HG03460 (cell line): ENCODE results near the gene ASCL2.

ENCODE experiments used
- ATAC-seq: cut with Tn5 transposase; IDR thresholded peaks from one replicate; pipeline ENCODE4 v1.9.1; 2021; ENCODE audit not compliant: unreplicated experiment

The ASCL2 gene

DNA sequence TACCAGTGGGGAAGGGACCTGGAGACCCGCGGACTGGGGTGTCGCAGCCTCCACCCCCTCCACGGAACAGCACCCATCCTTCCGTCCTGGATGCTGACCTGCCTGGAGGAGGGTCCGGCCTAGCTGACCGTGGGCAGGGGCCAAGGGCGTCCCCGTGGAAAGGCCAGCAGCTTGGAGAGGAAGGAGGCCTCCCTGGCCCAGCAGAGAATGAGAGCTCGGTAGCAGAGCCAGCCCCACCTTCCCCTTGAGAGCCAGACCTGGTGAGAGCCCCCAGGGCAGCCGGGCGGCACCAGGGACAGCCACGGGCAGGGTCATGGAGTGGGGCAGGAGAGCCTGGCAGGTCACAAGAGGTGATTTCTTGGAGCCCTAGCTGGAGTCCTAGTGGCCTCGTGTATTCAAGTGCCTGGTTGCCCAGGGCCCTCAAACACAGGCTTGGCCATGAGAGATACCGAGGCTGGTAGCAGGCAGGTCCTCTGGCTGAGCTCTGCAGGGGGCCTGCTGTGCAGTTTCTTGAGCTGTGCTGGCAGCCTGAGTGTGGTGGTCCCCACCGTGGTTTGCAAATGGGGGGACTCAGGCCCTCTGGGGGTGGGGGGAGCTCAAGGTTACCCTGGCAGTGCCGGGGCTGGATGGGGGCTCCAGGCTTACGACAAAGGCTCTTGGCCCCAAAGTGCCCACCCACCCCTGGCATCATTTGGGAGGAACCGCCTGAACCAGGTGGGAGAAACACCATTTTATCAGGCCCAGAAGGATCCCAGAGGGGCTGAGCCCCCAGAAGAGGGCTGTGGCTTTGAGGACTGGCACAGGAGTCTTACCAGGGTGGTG lies 39.1 kb upstream of the ASCL2 start:
- ATAC-seq: no peak

DNA sequence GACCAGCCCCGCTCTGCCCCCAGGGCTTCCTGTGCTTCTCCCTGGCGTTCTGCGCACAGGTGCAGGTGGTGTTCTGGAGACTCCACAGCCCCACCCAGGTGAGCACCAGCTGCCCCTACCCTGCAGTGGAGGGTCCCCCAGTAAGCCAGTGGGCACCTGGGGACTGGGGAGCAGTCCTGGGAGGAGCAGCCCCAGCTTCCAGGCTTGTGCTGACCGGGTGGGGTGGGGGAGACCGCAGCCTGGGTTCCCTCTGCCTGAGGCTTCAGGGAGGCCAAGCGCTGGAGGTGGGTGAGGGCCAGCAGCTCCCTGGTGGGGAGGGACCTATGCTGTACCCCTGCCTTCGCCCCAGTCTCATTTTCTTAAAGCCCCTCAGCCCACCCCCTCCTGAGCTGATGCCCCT lies 38.3 kb upstream of the ASCL2 start:
- no peak for ATAC-seq

DNA sequence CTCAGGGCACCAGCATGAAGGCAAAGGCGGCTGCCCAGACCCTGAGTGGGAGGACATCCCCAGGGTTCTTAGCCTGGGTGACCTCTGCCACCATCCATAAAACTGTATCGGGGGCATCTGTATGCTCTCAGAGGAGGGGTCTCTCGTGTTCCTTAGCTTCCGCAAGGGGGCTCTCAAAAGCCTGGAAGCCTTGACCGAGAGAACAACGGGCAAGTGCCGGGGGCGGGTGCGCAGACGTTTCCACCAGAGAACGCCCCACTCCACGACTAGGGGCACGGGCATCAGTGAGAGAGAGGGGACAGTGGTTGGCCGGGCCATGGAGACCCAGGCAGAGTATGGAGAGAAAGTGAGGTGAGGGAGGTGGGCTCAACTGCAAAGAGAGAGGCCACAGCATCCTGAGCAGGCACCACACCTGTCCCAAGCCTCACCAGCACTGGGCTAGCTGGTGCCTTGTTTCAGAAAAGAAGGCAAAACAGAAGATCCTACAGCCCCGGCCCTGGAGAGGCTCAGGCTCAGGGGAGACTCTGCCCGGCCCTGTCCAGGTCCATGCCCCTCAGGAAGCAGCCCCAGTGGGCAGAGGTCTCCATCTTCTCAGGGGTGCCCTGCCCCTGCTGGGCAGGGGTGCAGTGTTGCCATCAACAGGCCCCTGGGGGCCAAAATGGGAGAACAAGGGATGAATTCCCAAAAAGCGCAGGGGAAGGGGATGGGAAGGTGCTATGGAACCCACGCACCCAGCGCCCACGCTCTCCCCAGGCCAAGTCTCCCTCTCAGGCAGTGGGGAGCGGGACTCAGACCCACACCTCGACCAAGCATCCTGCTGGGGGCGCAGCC lies 37.3 kb upstream of the ASCL2 start:
- ATAC-seq: no peak

DNA sequence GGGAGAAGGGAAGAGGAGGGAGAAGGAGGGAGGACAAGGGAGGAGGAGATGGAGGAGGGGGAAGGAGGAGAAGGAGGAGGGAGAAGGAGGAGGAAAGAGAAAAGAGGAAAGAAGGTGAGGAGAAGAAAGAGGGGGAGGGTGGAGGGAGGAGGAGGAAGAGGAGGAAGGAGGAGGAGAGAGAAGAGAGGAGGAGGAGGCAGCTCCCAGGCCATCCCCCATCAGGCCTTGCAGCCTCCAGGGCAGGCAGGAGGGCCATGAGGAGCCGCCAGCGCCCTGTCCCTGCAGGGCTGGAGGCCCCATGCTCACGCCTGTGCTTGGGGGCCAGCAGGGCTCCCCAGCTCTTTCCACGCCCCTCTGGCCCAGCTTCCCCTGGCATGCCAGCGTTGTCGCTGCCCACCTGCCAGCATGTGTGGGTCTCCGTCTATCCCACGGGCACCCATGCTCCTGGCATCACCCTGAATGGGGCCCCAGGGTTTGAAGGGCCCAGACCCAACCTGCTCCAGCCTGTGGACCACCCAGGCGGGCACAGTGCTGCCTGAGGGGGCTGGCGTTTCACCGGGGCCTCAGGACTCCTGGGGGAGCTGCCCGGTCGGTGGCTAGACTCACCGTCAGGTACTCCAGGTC lies 36.6 kb upstream of the ASCL2 start:
- no peak for ATAC-seq

DNA sequence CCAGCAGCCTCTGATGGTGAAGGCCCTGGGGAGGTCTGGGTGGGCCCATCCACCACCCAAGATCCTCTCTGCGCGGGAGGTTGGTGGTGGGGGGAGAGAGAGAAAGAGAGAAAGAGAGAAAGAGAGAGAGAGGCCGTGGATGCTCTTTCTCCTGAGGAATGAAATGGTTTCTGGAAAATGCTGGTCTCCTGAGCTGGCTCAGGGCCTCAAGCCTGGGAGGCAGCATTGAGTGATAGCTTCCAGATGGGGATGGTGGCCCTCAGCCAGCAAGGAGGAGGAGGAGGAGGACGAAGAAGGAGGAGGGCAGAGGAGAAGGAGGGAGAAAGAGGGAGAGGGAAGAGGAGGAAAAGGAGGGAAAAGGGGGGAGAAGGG lies 36.0 kb upstream of the ASCL2 start:
- no peak for ATAC-seq

DNA sequence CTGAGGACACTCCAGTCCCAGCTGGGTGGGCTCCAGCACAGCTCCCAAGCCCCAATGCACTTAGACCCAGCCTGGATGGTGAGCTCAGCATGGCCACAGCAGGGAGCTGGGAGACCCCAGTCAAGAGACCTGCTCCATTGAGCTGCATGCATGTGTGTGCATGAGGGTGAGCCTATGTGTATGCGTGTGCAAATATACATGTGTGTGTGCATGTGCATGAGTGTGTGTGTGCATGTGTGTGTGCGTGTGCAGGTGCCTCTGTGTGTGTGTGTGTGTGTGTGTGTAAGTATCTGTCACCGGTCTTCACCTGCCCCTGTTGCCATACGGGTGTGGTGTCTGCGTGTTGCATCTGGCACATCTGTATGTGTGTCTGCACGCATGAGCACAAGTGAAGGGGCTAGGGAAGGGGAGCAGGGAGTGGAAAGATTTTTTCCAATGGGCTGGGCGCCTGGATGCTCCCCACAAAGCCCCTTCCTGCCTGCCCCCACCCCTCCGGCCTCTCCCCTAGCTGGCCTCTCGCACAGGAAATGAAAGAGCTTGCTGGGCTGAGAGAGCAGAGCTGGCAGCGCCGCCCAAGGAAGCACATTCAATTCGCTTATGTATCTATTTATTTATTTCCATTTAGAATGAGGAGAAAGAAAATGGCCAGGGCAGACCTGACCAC lies 35.5 kb upstream of the ASCL2 start:
- no peak for ATAC-seq

DNA sequence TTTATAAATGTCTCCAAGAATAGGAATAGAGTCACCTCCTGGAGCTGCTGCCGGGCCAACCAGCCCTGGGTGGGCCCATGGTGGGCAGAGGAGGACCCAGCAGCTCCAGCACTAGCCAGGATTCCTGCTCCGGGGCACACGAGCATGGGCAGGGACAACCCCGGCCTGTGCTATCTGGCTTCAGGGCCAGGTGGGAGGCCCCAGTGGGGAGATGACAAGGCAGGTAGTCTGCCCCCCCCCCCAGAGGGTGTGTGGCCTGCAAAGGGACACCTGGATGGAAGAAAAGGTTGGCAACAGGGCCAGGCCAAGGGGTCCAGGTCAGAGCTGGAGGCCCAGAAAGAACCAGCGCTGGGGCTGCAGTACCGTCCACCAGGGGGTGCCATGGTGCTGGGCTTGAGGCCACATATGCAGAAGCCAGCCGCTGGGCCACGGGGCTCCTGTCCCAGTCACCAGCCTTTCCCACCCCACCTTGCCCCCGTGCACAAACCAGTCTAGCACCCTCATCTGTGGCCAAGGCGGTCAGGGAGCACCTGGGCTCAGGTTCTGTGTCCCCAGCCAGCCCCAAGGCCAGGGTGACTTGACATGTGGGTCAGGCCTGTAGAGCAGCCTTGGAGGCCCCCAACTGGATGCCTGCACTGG lies 34.9 kb upstream of the ASCL2 start:
- no peak for ATAC-seq

DNA sequence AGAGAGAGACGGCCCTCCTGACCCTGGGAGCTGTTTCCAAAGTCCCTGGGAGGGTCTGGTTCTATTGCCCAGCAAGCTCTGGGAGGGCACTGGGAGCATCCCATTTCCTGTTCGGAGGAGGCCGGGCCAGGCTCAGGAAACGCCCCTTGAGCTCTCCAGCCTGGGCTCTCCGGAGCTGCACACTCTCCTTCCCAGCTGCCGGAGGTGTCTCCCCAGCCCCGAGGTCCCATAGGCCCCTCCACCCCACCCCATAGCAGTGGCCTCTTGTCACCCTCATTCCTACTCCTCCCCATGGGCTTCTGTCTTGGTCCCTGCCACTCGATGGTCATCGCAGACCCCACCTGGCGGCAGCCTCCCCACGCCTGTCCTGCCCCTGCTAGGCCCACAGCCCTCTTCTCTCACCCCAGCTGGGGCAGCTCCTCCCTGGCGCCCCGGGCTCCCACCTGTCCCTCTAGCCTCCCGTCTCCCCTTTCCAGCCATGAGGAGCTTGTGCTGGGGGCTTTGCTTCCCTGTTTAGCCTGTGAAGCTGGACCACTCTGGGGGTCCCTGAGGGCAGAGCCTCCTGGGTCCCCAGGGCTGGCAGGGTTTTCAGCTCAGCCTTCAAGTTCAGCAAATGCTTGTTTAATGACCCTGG lies 34.2 kb upstream of the ASCL2 start:
- no peak for ATAC-seq

DNA sequence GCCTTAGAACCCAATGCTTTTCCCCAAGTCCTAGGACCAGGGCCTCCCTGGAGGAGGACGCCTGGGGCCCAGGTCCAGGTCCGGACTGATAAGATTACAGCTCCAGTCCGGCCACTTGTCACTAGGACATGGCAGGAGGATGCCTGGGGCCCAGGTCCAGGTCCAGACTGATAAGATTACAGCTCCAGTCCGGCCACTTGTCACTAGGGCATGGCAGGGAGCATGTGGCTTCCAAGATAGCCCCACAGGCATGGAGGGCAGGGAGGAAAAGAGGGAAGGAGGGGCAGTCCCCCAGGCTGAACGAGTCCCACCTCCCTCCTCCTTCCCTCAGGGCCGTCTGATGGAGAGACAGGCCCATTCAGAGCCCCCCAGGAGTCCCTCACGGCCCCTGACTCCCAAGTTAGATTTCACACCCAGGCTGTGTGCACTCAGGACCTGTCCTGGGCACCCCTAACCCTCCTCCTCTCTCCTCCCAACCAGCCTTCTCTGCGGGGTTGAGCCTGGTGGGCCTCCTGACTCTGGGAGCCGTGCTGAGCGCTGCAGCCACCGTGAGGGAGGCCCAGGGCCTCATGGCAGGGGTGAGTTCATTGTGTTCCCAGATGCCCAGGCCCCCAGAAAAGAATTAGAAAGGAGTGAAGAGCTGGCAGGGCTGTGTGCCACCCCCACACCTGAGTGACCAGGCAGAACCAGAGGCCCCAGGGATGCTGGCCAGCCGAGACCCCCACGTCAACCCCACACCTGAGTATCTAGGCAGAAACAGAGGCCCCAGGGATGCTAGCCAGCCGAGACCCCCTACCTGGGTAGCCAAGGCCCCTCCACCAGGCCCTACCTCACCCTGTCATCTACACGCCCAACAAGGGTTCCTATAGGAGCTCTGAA lies 33.5 kb upstream of the ASCL2 start:
- ATAC-seq: no peak

DNA sequence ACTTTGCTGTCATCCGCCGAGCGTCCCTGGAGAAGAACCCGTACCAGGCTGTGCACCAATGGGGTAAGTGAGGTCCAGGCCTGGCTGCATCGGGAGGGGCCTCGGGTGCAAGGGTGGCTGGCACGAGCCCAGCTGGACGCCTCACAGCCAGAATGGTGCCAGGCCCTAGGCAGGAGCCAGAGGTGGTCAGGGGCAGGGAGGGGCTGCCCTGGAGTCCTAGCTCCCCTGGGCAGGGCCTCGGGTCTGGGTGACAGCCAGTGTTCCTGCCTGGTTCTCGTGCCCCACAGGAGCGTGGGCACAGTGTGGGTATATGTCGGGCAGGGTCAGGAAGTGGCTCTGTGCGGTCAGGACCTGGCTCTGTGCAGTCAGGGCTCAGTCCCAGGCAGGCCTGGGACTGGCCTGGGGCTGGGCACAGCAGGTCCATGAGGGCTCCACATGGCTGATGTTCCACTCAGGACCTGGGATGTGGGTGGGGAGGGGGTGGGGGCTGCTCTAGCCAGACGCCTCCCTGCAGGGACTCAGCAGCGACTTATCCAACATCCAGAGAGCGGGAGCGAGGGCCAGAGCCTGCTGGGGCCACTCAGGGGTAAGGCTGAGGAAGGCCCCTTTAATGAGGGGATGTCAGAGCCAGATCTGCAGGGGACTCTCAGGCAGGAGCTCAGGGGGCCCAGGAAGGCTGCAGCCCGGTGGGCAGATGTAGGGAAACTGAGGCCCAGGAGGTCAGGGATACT lies 32.7 kb upstream of the ASCL2 start:
- ATAC-seq: no peak

DNA sequence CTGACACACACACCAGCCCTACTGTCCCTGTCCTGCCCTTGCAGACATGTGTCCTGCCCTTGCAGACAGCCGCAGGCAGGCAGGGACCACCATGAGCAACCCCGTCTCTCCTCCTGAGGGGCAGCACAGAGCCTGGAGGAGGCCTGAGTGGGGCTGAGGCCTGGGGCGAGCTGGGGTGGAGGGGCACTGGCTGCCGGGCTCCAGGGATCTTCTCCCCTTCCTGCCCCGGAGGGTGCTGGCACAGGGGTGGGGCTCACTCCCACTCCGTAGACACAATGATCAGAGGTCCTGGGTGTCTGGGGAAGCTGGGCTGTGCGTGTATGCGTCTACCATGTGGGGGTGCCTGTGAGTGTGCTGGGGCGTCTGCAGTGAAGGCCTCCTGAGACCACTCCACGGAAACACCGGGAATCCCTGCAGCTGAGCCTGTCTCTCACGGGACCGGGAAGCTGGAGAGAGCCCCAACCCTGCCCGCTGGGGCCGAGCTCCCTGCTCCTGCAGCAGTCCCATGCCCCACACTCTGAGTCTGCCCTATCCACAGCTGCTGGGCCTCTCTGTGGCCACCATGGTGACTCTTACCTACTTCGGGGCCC lies 32.0 kb upstream of the ASCL2 start:
- ATAC-seq: peak; percentile 13

DNA sequence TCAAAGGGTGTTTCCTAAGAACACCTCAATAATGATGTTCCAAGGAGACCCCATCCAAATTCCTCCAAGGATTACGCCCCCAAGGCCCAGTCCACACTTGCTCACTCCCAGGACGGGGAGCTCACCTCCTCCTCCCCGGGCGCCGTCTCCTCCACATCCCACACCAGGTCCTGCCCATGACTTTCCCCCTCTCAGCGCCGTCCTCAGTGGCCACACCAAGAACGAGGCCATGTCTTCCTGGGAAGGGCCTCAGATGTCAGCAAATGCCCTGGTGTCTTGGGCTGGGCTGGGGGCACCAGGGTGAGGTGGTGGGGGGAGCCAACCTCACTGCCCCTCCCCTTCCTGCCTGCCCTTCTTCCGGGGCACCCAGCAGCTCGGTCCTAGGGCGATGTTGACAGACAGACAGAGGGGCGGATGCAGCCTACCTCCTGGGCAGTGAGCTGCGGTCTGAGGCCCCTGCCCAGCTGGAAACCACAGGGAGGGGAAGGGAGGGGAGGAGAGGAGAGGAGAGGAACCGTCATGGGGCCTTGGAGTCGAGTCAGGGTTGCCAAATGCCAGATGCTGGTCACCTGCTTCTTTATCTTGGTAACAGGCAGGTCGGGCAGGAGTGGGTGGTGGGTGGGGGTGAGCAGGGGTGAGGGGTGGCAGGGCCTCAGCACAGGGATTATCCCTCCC lies 31.4 kb upstream of the ASCL2 start, which contains the start of the genes C11orf21 and TSPAN32:
TSS of gene C11orf21 (minus strand) at position 288 of the 675 bp plus-strand sequence. CDS start at position 178, 110 bp downstream.
TSS of gene TSPAN32 (plus strand) at position 383 of the 675 bp plus-strand sequence. CDS start at position 520, 137 bp downstream.
- peak; percentile 66 for ATAC-seq

DNA sequence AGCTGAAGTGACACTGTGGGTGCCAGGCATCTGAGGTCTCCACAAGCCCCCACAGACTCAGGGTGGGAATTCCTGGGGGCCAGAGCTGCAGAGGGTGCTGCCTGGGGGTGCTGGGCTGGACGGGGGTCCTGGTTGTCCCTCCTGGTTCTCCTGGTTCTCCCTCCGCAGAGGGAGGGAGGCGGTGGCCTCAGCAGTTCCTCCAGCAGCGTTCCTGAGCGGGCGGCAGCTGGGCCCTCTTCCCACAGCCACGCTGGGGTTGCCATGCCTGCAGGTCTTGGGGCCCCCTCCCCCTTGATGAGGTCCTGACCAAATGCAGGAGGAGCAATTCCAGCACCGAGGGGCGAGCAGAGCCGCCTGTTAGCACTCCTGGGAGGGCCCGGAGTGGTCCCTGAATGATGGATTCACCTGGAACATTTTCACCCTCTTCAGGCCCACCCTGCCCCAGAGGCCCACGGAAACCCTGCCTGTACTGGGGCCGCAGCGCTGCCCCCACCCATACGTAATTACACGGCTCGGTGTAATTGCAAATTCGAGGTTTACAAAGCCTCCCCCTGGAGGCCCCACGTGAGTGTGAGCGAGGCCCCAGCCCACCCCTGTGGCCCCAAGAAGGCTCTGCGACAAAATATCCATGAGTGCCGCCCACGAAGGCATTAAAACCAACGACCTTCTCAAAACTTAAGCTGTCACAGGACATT lies 30.7 kb upstream of the ASCL2 start:
- no peak for ATAC-seq

DNA sequence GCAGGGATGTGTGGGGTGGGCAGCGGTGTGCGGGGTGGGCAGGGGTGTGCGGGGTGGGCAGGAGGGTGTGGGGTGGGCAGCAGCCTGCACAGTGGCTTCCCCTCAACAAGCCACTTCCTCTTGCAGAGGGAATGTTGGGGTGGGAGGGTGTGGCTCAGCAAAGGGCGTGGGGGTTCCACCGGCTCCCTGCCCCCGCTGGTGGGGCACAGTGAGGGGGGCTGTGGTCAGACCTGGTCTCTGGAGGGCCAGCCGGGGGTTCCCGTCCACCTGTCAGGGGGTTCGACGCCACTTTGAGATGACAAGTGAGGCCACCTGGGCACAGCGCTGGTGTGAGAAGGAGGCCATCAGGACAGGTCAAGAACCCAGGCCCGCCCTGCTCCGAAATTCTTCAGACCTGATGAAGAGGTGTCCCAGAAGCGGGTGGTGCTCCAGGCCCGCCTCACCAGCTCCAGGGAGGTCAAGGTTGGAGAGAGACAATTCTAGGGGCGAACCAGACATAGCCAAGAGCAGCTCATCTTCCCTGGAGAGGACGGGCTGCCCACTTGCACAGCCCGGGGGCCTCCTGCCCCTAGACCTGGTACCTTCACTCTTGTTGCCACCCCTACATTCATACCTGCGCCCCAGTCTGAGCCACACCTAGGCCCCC lies 30.0 kb upstream of the ASCL2 start:
- no peak for ATAC-seq

DNA sequence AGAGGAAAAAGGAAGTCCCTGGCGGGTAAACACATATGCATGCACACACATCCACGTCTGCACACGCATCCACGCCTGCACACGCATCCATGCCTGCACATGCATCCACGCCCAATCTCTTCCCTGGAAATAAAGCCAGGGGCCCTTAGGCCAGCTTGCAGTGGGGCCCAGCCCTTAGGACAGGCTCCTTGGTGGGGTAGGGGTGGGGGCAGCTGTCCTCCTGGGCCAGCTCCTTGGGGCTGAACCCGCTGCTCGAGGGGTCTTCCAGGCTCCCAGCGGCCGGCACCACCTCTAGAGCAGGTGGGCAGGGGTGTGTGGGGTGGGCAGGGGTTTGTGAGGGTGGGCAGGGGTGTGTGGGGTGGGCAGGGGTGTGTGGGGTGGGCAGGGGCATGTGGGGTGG lies 29.4 kb upstream of the ASCL2 start:
- ATAC-seq: no peak
